Thoracic aorta (tissue), 2 donors: Measurements from ENCODE around the gene TTLL11. TPM values are rescaled to one million over a fixed set of nuclear protein-coding genes. Genes with fewer than 3 reads are reported as not detected.

Experiments used
- ATAC-seq: fragments of 150-250 bp; one replicate; pipeline ENCODE4 v1.8.0; 2017; ENCODE audit warnings: low read depth; ENCODE audit not compliant: insufficient number of reproducible peaks, low FRiP score
- DNase-seq: peaks from one replicate; pipeline ENCODE4 v3.0.0-alpha.2; 2020; ENCODE audit warnings: low spot score
- H3K27ac ChIP-seq, 2 donors: fragments of 200-600 bp; sonication (generic); 1 replicate in 1 of 2; 2 replicates in 1 of 2; pipeline ENCODE4 v1.5.1; 2016; ENCODE audit warnings: mild to moderate bottlenecking in 2 of 2, moderate library complexity in 2 of 2
- H3K27me3 ChIP-seq: fragments of 200-600 bp; sonication (generic); replicated peaks from 2 replicates; pipeline ENCODE4 v1.6.0; 2016; ENCODE audit warnings: mild to moderate bottlenecking; ENCODE audit not compliant: insufficient read depth
- H3K36me3 ChIP-seq: fragments of 200-600 bp; sonication (generic); one replicate; pipeline ENCODE4 v1.5.1; 2016
- H3K4me1 ChIP-seq, 2 donors: fragments of 200-600 bp; sonication (generic); 1 replicate in 1 of 2; 2 replicates in 1 of 2; pipeline versions ENCODE4 v1.5.1 to v1.6.0; 2016; ENCODE audit warnings: low read depth in 2 of 2, mild to moderate bottlenecking in 1 of 2; ENCODE audit not compliant: control insufficient read depth in 1 of 2
- H3K4me3 ChIP-seq: fragments of 200-600 bp; sonication (generic); 2 replicates; pipeline ENCODE4 v1.5.1; 2016; ENCODE audit warnings: mild to moderate bottlenecking
- H3K9me3 ChIP-seq: fragments of 200-600 bp; sonication (generic); 2 replicates; pipeline ENCODE4 v1.5.1; 2016
- CTCF ChIP-seq: fragments of 200-600 bp; sonication (generic); IDR thresholded peaks from one replicate; pipeline ENCODE4 v1.5.1; 2019; ENCODE audit warnings: antibody characterized with exemption
- total RNA-seq, 2 donors: library from RNA; depleted of rRNA; stranded (reverse); fragments of >200 nt; gene quantifications; one replicate each; pipeline versions ENCODE4 v1.1.0 to v1.2.3, GENCODE V29; 2016

The TTLL11 gene
- total RNA-seq, 2 donors from 2014 or later = 25.7 to 31.2 TPM

DNA sequence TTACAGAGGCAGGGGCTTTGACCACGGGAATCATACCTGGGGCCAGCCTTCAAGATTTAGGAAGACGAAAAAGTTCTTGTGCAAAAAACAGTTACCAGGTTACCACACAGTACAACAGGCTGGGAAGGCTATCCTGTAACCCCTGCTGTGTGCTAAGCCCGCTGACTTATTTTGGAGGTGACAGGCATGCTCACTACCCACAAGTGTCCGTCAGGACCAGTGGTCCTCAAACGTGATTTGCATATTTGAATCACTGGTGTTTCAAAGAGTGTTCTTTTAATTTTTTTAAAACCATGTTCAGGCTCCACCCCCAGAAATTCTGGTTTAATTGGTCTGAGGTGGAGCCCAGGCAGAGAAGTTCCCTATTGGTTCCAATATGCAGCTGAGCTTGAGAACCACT, 146.6 kb downstream of the TTLL11 start:
- Histone ChIP-seq H3K27ac (no peak overlapping the region), H3K4me1 (peaks cover 0 to 24% of the 10 kb centered on the region in 2 donors), H3K4me3 (no peak overlapping the region), H3K36me3 (no peaks in the 10 kb centered on the region), H3K9me3 (no peaks in the 10 kb centered on the region), H3K27me3 (no peaks in the 10 kb centered on the region)
- TF ChIP-seq CTCF = no peak
- DNase-seq = no peak
- no peak for ATAC-seq

DNA sequence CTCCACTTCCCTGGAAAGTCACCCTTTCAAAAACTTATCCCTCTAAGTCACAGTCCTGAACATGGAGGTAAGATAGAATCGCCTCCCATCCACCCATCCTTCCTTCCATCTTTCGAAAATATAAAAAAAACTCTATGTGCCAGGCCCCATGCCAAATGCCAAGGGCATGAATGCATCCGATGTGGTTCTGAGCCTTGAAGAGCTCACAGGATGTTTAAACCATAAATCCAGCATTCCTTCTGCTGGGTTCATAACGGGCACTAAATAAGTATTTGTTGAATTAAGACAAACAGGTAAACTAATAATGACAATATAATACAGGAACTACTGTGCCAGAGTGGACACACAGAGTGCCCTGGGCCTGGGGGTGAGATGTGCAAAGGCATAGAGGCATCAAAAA, 147.3 kb downstream of the TTLL11 start:
- H3K36me3 ChIP-seq = no peaks in the 10 kb centered on the region

DNA sequence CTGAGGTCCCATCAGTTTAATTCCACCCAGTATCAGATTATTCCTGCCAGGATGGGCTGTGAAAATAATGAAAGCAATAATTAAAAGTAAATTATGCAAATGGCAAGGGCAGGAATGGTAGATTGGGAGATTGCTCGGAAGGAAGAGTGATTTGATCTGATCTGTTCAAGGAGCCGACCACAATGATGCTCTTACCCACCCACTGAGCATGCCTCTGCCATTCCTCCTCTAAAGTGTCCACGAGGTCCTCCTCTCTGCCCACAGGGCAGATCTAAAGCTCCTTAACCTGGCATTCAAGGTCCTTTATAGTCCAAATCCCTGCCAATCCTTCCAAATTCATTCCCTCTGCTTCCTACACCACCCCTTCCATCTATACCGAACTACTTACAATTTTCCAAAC, 147.8 kb downstream of the TTLL11 start:
- no peak for TF ChIP-seq CTCF
- no peaks in the 10 kb centered on the region for H3K9me3 ChIP-seq
- no peak for ATAC-seq
- H3K36me3 ChIP-seq = no peaks in the 10 kb centered on the region
- peak overlapping the region in 1 of 2 donors; percentile 0 for H3K27ac ChIP-seq
- no peak for DNase-seq
- H3K4me1 ChIP-seq = peaks cover 0 to 24% of the 10 kb centered on the region in 2 donors
- H3K4me3 ChIP-seq = no peak overlapping the region
- no peaks in the 10 kb centered on the region for H3K27me3 ChIP-seq

More for the DNA sequence above, 147.3 kb downstream of the TTLL11 start:
- DNase-seq (no peak), ATAC-seq (no peak)
- no peaks in the 10 kb centered on the region for H3K27me3 ChIP-seq
- TF ChIP-seq CTCF = no peak
- no peak overlapping the region for H3K27ac ChIP-seq
- H3K9me3 ChIP-seq = no peaks in the 10 kb centered on the region
- H3K4me3 ChIP-seq = no peak overlapping the region
- H3K4me1 ChIP-seq = peaks cover 0 to 24% of the 10 kb centered on the region in 2 donors

DNA sequence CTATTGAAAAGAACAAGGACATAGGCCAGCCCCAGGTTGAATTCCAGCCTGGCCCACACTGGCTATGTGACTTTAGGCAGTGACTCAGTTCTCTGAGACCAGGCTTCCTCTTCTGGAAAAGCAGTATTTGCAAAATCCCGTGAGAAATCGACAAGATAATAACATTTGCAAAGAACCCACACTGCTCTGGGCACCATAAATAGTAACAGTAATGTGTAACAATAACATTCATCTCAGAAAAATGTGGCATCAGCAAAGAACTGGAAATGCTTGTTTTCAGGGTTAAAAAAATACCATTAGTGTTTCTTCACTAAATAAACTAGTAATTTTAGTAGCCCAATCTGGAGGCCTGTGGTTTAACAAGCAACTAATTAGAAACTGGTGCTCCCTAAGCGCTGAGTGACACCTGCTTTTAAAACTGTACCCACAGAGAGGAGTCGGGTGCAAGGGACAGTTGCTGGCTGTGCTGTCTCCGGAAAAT, 148.4 kb downstream of the TTLL11 start:
- peaks cover 0 to 24% of the 10 kb centered on the region in 2 donors for H3K4me1 ChIP-seq
- H3K27ac ChIP-seq = no peak overlapping the region
- H3K36me3 ChIP-seq = no peaks in the 10 kb centered on the region
- H3K27me3 ChIP-seq = no peaks in the 10 kb centered on the region
- DNase-seq = no peak
- no peak overlapping the region for H3K4me3 ChIP-seq
- no peaks in the 10 kb centered on the region for H3K9me3 ChIP-seq
- no peak for TF ChIP-seq CTCF
- no peak for ATAC-seq

DNA sequence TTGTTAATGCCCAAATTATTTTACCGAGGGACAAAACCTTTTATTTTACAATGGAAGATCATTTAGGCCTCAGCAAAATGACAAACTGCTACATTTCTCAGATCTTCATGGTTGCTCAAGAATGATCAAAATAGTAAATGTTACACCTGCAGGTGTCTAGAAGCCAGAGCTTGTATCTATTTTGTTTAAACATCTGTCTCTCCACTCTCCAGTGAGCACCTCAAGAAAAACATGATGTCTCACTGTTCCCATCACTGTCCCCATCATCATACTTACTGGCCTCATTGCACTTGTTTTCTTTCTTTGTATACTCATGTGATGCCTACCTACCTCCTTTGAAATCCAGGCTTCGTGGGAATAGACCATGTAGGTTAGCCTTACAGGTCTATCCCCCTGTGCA, 149.6 kb downstream of the TTLL11 start:
- Histone ChIP-seq H3K27ac (no peak overlapping the region), H3K4me1 (peaks cover 0 to 24% of the 10 kb centered on the region in 2 donors), H3K36me3 (no peaks in the 10 kb centered on the region), H3K4me3 (no peak overlapping the region), H3K9me3 (no peaks in the 10 kb centered on the region), H3K27me3 (no peaks in the 10 kb centered on the region)
- ATAC-seq = no peak
- no peak for DNase-seq
- no peak for TF ChIP-seq CTCF
